ENCODE data around the gene DCLK1. TPM values are rescaled to one million over a fixed set of nuclear protein-coding genes. Genes with fewer than 3 reads are reported as not detected.

Gene DCLK1
- total RNA-seq, 1 donor from 2014 or later = 3.9 TPM

DNA sequence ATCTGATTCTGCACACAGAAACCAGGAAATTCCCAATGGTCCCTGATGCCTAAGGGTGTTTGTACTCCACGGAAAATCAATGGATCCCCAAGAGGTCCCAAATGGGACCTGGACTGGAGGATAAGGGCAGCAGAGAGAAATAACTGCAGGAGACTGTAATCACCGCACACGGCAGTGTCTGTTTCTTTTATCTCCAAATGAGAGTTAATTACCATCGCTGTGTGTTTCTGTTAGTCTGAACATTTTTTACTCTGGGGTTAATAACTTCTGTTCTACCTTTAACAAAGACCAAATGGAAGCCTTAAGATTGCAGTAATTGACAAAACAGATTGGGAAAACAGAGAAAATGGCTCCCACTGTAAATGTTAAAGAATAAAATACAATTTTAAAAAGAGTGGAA is 320.9 kb downstream of the DCLK1 start:
- TF ChIP-seq, protein P1, sequence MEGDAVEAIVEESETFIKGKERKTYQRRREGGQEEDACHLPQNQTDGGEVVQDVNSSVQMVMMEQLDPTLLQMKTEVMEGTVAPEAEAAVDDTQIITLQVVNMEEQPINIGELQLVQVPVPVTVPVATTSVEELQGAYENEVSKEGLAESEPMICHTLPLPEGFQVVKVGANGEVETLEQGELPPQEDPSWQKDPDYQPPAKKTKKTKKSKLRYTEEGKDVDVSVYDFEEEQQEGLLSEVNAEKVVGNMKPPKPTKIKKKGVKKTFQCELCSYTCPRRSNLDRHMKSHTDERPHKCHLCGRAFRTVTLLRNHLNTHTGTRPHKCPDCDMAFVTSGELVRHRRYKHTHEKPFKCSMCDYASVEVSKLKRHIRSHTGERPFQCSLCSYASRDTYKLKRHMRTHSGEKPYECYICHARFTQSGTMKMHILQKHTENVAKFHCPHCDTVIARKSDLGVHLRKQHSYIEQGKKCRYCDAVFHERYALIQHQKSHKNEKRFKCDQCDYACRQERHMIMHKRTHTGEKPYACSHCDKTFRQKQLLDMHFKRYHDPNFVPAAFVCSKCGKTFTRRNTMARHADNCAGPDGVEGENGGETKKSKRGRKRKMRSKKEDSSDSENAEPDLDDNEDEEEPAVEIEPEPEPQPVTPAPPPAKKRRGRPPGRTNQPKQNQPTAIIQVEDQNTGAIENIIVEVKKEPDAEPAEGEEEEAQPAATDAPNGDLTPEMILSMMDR (IDR thresholded peaks at IDR 0.05; ENCODE audit: unreplicated experiment) = no peak
- no peaks in the 10 kb centered on the region for H3K36me3 Mint-ChIP-seq (ENCODE audit: insufficient read depth)
- no peak overlapping the region for H3K4me3 Mint-ChIP-seq (ENCODE audit: low read depth)
- no peaks in the 10 kb centered on the region for H3K9me3 Mint-ChIP-seq (ENCODE audit: low read depth)
- no peak overlapping the region for H3K27ac Mint-ChIP-seq
- DNase-seq (ENCODE audit: low spot score, unreplicated experiment) = no peak
- peaks cover 6% of the 10 kb centered on the region for H3K4me1 Mint-ChIP-seq (ENCODE audit: low read depth)
- H3K27me3 Mint-ChIP-seq = peaks cover 7% of the 10 kb centered on the region

DNA sequence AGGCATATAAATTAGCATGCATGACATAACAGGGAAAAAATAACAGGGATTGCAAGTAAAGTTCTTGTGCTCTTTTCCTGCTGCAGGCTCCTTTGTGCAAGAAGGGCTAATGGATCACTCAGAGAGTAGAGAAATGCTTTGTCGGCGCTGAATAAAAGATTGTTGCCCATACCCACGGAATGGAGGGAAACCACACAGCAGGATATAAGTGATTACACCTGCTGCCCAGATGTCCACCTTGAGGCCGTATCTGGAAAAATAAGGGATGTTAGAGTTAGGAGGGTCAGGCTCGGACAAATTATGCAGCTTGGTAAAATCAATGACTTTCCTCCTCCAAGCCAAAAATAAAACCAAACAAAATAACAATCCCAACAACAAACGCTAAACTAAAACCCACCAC is 322.3 kb downstream of the DCLK1 start:
- peaks cover 1% of the 10 kb centered on the region for H3K4me1 Mint-ChIP-seq (ENCODE audit: low read depth)
- TF ChIP-seq, protein P1 (IDR thresholded peaks at IDR 0.05; ENCODE audit: unreplicated experiment) = no peak
- peaks cover 7% of the 10 kb centered on the region for H3K27me3 Mint-ChIP-seq
- no peak overlapping the region for H3K4me3 Mint-ChIP-seq (ENCODE audit: low read depth)
- H3K36me3 Mint-ChIP-seq (ENCODE audit: insufficient read depth) = no peaks in the 10 kb centered on the region
- no peak for DNase-seq (ENCODE audit: low spot score, unreplicated experiment)
- H3K27ac Mint-ChIP-seq = no peak overlapping the region
- no peaks in the 10 kb centered on the region for H3K9me3 Mint-ChIP-seq (ENCODE audit: low read depth)

- Mint-ChIP-seq H3K4me1 (ENCODE audit: low read depth) (no peaks in the 10 kb centered on the region), H3K27me3 (peaks cover 4% of the 10 kb centered on the region), H3K4me3 (ENCODE audit: low read depth) (no peak overlapping the region), H3K36me3 (ENCODE audit: insufficient read depth) (no peaks in the 10 kb centered on the region), H3K27ac (no peak overlapping the region), H3K9me3 (ENCODE audit: low read depth) (no peaks in the 10 kb centered on the region)
- TF ChIP-seq, protein P1 (IDR thresholded peaks at IDR 0.05; ENCODE audit: unreplicated experiment) = no peak
- no peak for DNase-seq (ENCODE audit: low spot score, unreplicated experiment)
Observed at GRCh38 chr13:35804901-35805300, 326.3 kb downstream of the DCLK1 start.

DNA sequence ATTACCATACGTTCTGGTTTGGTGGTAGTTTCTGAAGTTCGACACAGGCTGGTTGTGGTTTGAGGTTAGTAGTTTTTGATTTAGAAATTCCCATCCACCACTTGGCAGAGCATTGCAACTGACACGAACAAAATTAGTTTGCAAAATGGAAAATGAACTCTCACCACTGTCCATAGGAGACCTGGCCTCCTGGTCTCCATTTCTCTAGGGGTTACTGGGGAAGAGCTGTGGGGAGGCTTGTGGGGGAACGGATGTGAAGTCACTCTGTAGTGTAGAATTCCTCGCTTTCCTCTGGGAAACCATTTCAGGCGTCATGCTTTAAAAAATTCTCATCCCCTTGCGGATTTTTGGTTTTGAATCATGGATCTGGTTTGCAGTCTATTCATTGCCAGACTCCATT is 333.2 kb downstream of the DCLK1 start:
- Mint-ChIP-seq H3K4me3 (ENCODE audit: low read depth) (no peak overlapping the region), H3K36me3 (ENCODE audit: insufficient read depth) (no peaks in the 10 kb centered on the region), H3K27ac (no peak overlapping the region), H3K4me1 (ENCODE audit: low read depth) (peaks cover 11% of the 10 kb centered on the region), H3K27me3 (peaks cover 3% of the 10 kb centered on the region), H3K9me3 (ENCODE audit: low read depth) (no peaks in the 10 kb centered on the region)
- DNase-seq (ENCODE audit: low spot score, unreplicated experiment) = no peak
- TF ChIP-seq, protein P1 (IDR thresholded peaks at IDR 0.05; ENCODE audit: unreplicated experiment) = no peak

DNA sequence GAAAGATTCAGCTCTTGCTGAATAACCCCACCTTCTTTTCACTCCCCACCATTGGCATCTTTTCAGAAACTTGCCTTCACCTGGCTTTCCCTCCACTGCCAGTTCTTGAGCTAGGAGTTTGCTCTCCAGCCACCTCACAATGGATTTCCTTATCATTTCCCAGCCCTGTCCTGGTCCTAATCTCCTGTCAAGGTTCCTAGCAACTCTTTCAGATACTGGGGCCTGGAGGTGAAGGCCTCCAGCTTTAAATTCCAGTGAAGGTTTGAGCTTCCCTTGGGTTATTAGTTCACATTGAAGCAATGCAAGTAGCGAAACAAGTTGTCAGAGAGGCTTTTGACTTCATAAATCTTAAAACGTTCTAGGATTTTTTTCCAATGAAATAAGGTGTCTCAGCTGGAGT is 333.9 kb downstream of the DCLK1 start:
- TF ChIP-seq, protein P1 (IDR thresholded peaks at IDR 0.05; ENCODE audit: unreplicated experiment) = no peak
- Mint-ChIP-seq H3K9me3 (ENCODE audit: low read depth) (no peaks in the 10 kb centered on the region), H3K36me3 (ENCODE audit: insufficient read depth) (no peaks in the 10 kb centered on the region), H3K4me3 (ENCODE audit: low read depth) (no peak overlapping the region), H3K27ac (peak overlapping the region; percentile 6), H3K4me1 (ENCODE audit: low read depth) (peaks cover 11% of the 10 kb centered on the region), H3K27me3 (peaks cover 3% of the 10 kb centered on the region)
- no peak for DNase-seq (ENCODE audit: low spot score, unreplicated experiment)
